Uterus (tissue), 4 donors: ENCODE measurements around the gene TMEM201. TPM values are rescaled to one million over a fixed set of nuclear protein-coding genes. Genes with fewer than 3 reads are reported as not detected.
A peak's percentile ranks its signal among the peaks of the same experiment; 100 is the strongest.

Source experiments
- DNase-seq, 2 donors: peaks; one replicate each; pipeline ENCODE4 v3.0.0-alpha.2; 2019 to 2020
- H3K27ac ChIP-seq, 2 donors: fragments of 200-600 bp; sonication (generic); 1 replicate in 1 of 2; 2 replicates in 1 of 2; pipeline ENCODE4 v1.5.1; 2016 to 2018
- H3K27me3 ChIP-seq, 2 donors: fragments of 200-600 bp; sonication (generic); one replicate each; pipeline ENCODE4 v1.5.1; 2018 to 2019; ENCODE audit warnings: control low read depth in 1 of 2
- H3K36me3 ChIP-seq, 2 donors: fragments of 200-600 bp; sonication (generic); one replicate each; pipeline ENCODE4 v1.5.1; 2019; ENCODE audit warnings: control low read depth in 1 of 2
- H3K4me1 ChIP-seq, 2 donors: fragments of 200-600 bp; sonication (generic); one replicate each; pipeline ENCODE4 v1.5.1; 2018 to 2019; ENCODE audit warnings: control low read depth in 1 of 2
- H3K4me3 ChIP-seq, 2 donors: fragments of 200-600 bp; sonication (generic); 1 replicate in 1 of 2; 2 replicates in 1 of 2; pipeline ENCODE4 v1.5.1; 2018 to 2019; ENCODE audit warnings: mild to moderate bottlenecking in 1 of 2
- H3K9me3 ChIP-seq, 2 donors: fragments of 200-600 bp; sonication (generic); one replicate each; pipeline ENCODE4 v1.5.1; 2019; ENCODE audit warnings: control low read depth in 1 of 2
- CTCF ChIP-seq, 4 experiments: fragments of 200-600 bp in 2 of 4; fragments of 450-650 bp in 2 of 4; sonication (generic) in 2 of 4; IDR thresholded peaks; one replicate each; pipeline ENCODE4 v1.5.1; 2016 to 2019; ENCODE audit warnings: antibody characterized with exemption in 4 of 4, mild to moderate bottlenecking in 2 of 4, moderate library complexity in 1 of 4
- POLR2A ChIP-seq, 2 donors: fragments of 450-650 bp; IDR thresholded peaks; one replicate each; pipeline ENCODE4 v1.6.1; 2016; ENCODE audit warnings: antibody characterized with exemption in 2 of 2, mild to moderate bottlenecking in 1 of 2, moderate library complexity in 1 of 2
- intact Hi-C: fragments of 100-400 bp; cut with DNase I; formaldehyde crosslinking; loops from one replicate; pipeline ENCODE4 v1.15.1; 2023; ENCODE audit warnings: low total_unique reads
- total RNA-seq, 4 donors: library from RNA; depleted of rRNA in 3 of 4; stranded (reverse); fragments of >200 nt in 3 of 4; gene quantifications; one replicate each; pipeline versions ENCODE4 v1.1.0 to v1.2.4, GENCODE V29; 2014 to 2023
- donor health status: DM: yes; HTN: yes; CAD: no.

The TMEM201 gene
- total RNA-seq, 4 donors from 2014 or later = 0.29 to 20.2 (median 4.0) TPM

- no peak overlapping the region for H3K4me3 ChIP-seq
- H3K27ac ChIP-seq = no peak overlapping the region
- H3K9me3 ChIP-seq = no peaks in the 10 kb centered on the region
- H3K27me3 ChIP-seq = no peaks in the 10 kb centered on the region
- TF ChIP-seq CTCF (IDR thresholded peaks at IDR 0.05) = no peak
- no peak for TF ChIP-seq POLR2A (IDR thresholded peaks at IDR 0.05)
- intact Hi-C loops = loop anchor here (10.0 kb wide), 1 partner anchor 235 kb away; no protein-coding TSS in a partner anchor
- DNase-seq = peak in 1 of 2 donors; percentile 36
- no peaks in the 10 kb centered on the region for H3K36me3 ChIP-seq
- no peaks in the 10 kb centered on the region for H3K4me1 ChIP-seq
Measured at GRCh38 chr1:9629445-9630201, 40.9 kb downstream of the TMEM201 start.

- no peaks in the 10 kb centered on the region for H3K4me1 ChIP-seq
- no peaks in the 10 kb centered on the region for H3K36me3 ChIP-seq
- no peak overlapping the region for H3K4me3 ChIP-seq
- H3K27me3 ChIP-seq = no peaks in the 10 kb centered on the region
- no peaks in the 10 kb centered on the region for H3K9me3 ChIP-seq
- intact Hi-C loops = no loop called here
- no peak for TF ChIP-seq CTCF (IDR thresholded peaks at IDR 0.05)
- TF ChIP-seq POLR2A (IDR thresholded peaks at IDR 0.05) = no peak
- no peak for DNase-seq
- H3K27ac ChIP-seq = no peak overlapping the region
Measured at GRCh38 chr1:9630331-9631111, 41.8 kb downstream of the TMEM201 start.

- DNase-seq = no peak
- TF ChIP-seq POLR2A (IDR thresholded peaks at IDR 0.05) (no peak), CTCF (IDR thresholded peaks at IDR 0.05) (no peak)
- H3K27me3 ChIP-seq = no peaks in the 10 kb centered on the region
Measured at GRCh38 chr1:9631613-9632012, 42.9 kb downstream of the TMEM201 start.

GRCh38 chr1:9633493-9633892 is 44.8 kb downstream of the TMEM201 start:
- H3K36me3 ChIP-seq = no peaks in the 10 kb centered on the region
- H3K9me3 ChIP-seq = no peaks in the 10 kb centered on the region
- no peak overlapping the region for H3K4me3 ChIP-seq
- no peak for DNase-seq
- no peak for TF ChIP-seq POLR2A (IDR thresholded peaks at IDR 0.05)
- no peak for TF ChIP-seq CTCF (IDR thresholded peaks at IDR 0.05)
- no peaks in the 10 kb centered on the region for H3K4me1 ChIP-seq
- H3K27ac ChIP-seq = no peak overlapping the region
- intact Hi-C loops = no loop called here
- H3K27me3 ChIP-seq = no peaks in the 10 kb centered on the region

More at GRCh38 chr1:9631613-9632012, 42.9 kb downstream of the TMEM201 start:
- intact Hi-C loops = no loop called here
- no peaks in the 10 kb centered on the region for H3K36me3 ChIP-seq
- no peak overlapping the region for H3K27ac ChIP-seq
- H3K4me3 ChIP-seq = no peak overlapping the region
- no peaks in the 10 kb centered on the region for H3K9me3 ChIP-seq
- no peaks in the 10 kb centered on the region for H3K4me1 ChIP-seq

GRCh38 chr1:9634582-9634981 is 45.9 kb downstream of the TMEM201 start:
- Histone ChIP-seq H3K27ac (no peak overlapping the region), H3K4me3 (no peak overlapping the region), H3K27me3 (no peaks in the 10 kb centered on the region), H3K9me3 (no peaks in the 10 kb centered on the region), H3K4me1 (no peaks in the 10 kb centered on the region), H3K36me3 (no peaks in the 10 kb centered on the region)
- no peak for DNase-seq
- intact Hi-C loops = no loop called here
- TF ChIP-seq CTCF (IDR thresholded peaks at IDR 0.05) = no peak
- no peak for TF ChIP-seq POLR2A (IDR thresholded peaks at IDR 0.05)
